GM18907 (cell line): Measurements from ENCODE around the gene ING3.

Experiments
- ATAC-seq: cut with Tn5 transposase; IDR thresholded peaks from one replicate; pipeline ENCODE4 v1.9.1; 2021; ENCODE audit warnings: mild to moderate bottlenecking, moderate library complexity; ENCODE audit not compliant: unreplicated experiment

ING3 gene

DNA sequence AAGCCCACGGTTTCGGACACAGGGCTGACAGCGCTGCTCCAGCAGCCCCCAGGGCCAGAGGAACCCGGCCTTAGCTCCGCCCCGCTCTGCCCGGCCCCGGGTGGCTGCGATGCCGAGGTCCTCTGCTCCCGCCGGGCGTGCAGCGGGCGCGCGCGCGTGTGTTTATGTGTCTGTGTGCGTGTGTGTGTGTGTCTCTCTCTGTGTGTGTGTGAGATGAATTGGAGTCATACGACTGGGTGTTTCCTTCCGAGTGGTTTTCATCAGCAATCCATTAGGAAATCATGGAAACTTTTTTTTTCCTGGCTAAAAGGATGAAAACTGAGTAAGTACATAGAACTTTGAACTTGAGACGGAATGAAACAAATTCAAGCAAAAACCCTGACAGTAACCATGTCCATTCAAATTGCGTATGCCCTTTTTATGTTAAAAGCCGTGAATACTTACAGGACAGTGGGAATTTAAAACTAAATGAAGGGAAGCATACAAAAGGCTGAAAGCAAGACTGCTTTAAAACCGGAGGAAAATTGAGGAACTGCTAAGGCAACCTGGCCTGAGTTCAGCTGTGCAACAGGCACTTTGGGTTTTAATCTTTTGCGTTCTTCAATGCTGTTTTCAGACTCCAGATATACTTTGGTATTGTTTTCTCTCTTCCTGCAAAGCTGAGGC lies 38.1 kb downstream of the ING3 start, which contains the start of gene CPED1:
Gene CPED1 (plus strand): TSS at position 121 of the 666 bp plus-strand sequence. CDS start 911 bp downstream, outside the sequence.
- ATAC-seq: peak; percentile 63

DNA sequence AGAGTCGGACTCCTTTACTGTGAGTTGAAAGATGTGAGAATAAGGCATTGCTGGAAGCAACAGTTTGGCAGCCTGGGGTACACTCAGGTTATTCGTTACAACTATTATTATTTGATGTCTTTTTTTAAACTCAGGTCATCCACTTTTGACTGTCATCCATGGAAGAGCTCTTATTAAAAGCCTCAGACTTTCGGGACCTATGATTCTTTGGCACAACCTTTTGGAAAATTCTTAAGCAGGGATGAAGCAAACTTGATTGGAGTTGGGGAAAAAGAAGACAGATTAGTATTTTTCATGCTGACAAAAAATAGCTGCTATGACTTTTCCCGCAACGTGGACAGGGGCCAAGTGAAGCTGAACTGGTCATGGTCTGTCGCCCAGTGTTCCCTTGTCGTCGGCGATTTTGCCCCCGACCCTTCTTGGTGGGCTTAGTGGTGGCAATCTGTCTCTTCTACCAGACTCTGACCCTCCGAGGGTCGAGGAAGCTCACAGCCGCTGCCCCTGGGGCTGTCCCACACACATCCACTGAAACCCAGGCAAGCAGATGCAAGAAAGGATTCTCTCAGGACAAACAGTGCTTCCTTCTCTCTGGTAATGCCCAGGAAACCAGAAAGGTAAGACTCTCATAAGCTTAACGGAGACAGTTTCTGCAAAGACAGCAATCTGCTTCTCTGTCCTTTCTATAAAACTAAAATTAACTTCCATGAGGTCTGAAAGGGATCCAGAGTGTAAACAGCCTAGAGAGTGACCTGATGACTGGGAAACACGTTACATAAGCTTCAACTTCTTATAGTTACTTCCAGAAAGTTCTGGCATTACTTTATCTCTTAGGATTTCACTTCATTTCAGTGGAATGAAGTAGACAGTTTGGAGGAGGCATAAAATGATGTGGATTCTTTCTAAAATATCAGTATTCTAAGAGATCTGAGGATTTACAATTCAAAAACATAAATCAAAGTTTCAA lies 39.0 kb downstream of the ING3 start:
- ATAC-seq: no peak

DNA sequence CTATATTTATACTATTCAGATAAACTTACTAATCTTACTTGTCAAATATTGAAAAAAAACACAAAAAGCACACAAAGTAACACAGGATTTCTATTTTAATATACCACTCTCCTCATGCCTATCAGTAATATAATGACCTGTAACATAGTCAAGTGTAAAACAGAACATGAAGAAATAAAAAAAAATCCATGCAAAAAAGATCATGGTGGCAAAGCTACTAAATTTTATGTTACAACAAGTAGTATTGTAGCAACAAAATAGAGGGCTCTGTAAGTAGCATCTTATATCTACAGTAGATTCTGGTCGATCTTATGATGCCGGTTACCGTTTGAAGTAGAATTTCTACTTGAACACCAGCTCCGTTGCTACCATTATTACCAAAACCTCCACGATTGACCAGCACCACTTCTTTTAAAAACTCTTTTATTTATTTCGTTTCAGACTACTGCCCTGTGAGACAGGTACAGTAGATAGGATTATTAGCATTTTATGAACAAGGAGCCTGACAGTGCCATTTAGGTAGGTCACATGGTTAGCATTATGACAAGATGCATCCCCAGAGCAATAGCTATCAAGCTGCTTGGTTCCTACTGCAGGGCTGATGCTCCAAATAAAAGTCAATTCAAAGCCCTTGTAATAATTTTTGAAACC lies 40.0 kb downstream of the ING3 start:
- no peak for ATAC-seq

DNA sequence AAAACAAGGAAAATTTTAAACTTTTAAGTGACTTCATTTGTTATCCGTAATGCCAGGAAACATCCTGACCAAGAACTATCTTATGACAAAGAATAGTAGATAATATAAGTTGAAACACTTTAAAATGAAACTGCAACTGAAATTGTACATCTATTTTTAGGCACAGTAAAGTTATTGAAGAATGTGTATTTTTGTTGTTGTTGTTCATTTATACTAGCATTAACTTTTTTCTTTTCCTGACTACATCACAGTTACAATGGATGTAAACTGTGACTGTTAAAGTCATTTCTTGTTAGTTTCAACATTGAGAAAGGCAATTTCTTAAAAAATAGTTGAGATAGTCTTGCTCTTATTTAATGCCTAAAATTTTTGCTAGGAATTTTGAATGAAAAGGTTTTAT lies 40.6 kb downstream of the ING3 start:
- no peak for ATAC-seq

DNA sequence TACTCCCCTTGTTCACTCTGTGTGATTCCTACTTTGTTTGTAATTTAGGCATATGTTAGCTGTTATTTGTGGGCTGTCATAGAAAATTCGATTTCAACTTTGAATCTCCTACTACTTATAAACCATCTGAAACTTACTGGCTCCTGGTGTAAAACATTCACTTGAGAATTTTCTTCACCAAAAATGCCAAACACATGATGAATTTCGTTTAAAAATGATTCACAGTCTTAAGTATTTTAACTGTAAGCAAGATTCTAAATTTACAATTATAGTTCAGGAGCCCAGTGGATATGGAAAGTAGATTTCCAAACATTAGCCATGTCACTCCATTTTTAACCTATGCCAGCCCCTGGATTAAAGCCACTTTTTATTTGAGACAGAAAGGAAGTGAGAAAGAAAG lies 41.0 kb downstream of the ING3 start:
- ATAC-seq: no peak

DNA sequence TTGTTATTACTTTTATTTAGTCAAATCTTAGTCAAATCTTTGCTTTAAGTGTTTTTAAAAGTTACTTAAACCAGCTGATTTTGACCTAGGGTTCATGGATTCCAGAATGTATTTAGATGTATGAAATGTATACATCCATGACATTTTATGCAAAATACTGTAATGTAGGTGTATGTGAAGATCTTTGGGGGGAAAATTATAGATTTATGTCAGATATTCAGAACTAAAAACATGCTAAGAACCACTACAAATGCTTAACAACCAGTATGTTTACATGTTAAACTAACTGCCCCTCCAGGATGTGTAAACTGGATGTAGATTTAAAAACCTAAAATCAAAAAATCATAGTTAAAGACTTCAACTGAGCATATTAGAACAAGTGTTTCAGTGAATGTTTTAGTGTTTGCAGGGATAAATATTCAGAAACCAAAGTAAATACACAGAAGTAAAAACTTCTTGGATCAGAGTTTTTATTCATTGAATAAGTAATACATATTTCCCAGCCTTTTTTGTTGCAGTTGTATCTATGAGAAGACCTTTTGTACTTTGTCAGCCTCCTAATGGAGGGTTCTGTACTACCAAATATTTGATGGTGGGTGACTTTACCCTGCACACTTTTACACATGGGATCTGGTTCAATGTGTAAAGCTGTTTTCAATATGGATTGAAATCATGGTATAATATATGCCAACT lies 41.8 kb downstream of the ING3 start:
- ATAC-seq: no peak

DNA sequence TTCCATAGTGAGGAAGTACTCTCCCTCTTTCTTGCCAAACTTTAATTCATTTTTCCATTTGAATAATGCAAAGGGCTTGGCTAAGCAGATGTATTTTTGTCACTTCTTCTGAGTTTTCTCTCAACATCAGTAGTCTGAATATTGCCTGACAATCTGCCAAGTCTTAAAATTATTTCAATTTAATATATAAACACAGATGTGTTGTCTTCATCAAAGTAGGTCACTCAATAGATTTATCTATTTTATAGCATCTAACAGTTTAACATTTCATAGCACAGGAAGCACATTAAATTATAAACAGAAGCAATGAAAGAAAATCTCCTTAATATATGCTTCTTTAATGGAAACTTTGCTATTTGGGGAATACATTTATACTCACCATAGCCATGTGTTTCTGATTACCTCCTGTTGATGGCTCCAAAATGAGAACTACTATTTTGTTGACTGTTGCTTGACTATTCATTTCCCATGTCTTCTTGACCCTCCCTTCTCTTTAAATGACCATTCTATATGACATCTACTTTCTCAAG lies 42.5 kb downstream of the ING3 start:
- ATAC-seq: no peak

DNA sequence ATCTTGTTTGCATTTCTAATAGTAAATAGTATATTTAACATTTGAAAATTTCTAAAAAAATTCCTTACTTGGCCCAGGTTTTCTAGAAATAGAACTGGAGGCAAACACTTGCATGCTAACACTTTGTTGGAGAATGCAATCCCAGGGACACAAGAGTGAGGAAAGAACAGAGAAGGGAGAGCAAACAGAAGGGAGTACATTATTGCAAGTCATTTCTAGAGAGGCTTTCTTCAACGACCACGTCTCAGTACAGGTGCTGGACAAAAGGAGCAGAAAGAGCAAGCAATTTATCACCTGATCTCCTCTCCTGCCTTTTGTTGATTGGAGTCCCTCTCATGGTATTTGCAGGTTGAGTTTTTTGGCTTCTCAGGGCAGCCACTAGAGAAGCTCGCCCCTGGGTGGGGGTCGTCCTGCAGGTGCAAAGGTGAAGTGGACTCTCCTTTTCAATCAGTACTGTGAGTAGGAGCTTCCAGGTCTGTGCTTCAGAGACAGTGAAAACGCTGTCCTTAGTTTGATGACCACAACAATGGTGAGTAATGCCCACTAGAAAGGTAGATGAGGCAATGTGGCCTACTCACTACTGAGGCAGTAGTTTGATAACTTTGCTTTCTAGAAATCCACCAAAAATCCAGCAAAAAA lies 43.1 kb downstream of the ING3 start:
- no peak for ATAC-seq

DNA sequence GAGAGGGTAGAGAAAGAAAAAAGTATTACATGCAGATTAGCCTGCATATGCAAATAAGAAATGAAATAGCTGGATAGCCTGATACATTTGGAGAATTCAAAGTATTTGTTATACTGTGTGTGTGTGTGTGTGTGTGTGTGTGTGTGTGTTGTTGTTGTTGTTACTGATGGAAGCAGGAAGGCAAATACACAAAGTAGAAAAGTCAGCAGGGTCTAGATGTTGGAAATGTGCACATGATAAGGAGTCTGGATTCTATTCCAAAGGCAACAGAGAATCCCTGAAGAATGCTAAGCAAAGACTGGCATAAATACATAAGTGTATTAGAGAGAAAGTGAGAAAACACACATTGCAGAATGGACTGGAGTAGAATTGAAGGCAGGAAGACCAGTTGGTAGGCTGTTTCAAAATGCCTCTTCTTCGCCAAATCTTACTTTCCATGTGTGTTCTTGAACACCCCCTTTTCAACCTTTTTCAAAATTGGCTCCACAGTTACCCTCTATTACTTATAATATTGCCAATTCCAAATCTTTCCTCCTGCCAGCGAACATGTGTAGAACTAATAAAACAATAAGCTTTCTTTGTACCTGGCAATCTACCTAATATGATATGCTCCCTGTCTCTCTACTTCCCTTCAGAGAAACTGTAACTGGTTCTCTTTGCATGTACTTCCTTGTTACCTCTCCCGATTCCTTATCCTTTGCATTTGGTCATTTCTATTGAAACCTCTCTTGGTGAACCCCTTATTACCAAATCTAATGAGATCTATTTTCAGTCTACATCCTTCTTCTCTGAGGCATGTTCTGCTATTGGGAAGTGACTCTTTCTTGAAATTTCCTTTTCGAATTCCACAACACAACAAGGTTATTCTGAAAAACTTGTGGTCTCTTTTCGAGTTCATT lies 44.2 kb downstream of the ING3 start:
- ATAC-seq: no peak

DNA sequence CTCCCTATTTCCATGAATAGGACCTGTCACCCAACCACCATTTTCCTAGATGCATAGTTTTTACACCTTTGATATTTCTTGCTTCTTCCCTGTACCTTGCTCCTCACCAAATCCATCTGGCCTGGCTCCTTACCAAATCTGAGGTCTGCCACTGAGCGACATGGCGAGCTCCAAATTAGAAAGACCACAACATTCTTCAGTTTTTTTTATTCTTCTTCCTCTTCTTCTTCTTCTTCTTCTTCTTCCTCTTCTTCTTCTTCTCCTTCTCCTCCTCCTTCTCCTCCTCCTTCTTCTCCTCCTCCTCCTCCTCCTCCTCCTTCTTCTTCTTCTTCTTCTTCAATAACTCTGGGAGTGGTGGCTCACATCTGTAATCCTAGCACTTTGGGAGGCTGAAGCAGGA lies 45.1 kb downstream of the ING3 start:
- ATAC-seq: no peak

DNA sequence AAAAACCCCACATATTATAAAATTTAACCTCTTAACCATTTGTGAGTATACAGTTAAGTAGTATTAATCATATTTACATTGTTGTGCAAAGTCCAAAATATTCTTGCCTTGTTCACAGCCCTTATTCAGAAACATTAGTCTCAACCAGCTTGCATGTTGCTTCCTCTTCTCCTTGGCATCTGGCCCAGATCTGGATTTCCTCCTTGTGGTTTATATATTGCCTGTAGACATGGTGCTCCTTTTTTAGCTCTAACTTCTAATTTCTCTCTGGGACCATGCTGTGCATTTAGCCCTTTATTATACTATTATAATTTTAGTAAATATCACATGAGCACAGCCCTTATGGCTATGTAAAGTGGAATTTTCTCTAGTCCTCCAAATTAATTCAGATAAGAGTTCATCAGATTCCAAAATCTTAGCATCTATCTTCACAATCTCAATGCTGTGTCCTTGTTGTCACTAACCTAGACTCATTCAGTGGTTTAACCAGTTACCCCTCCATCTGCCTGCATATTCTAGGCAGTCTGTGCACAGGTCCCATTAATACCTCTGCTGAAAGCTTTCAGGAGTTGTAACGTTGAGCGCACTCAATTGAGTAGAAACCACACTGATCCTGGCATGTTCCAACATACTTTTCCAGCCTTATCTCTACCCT lies 45.9 kb downstream of the ING3 start:
- ATAC-seq: peak; percentile 56

DNA sequence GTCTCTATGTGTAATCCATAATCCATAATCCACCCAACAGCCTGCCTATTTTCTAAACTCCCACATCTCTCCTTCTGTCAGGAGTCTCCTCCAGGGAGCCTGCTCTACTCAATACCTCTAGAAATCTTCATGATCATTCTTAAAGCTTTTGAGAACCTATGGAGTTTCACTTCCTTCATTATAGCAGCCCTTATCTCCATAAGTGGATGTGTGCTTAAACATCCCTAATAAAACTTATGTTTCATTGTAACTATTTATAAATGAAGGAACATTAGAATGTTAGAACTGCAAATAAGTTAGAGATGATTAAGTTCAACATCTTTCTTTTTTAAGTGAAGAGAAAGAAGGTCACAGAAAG lies 46.4 kb downstream of the ING3 start:
- peak; percentile 46 for ATAC-seq

DNA sequence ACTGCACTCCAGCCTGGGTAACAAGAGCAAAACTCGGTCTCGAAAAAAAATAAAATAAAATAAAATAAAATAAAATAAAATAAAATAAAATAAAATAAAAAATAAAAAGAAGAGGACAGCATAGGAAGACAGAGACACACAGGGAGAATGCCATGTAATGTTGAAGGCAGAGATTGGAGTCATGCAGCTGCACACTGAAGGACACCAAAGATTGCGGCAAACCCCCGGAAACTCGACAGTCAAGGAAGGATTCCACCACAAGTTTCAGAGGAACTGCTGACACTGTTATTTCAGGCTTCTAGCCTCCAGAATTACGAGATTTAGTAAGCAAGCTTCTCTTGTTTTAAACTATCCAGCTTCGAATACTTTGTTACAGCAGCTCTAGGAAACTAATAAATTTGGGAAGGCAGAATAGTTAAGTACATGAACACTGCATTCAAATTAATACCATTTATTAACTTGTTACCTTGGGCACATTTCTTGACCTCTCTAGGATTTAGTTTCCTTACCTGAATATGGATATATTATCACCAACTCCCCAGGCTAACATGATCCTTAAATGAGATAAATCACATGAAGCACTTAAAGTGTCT lies 47.4 kb downstream of the ING3 start:
- ATAC-seq: peak; percentile 49

DNA sequence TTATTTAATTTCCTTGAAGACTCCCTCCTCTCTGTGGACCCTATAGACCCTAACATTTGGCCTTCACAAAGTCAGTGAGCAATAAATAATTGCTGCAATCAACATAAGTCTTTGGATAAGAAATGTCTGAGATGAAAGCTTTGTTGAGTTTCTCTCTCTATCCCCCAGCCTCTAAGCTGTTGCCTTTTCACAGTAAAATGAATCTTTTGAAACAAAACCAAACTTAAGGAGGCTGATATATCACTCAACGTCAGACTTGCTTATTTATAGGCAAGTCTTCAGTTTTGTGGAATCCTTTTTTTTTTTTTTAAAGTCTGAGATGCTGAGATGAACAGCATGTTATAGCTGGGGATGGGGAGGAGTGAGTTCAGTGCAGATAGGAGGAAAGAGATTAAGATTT lies 47.9 kb downstream of the ING3 start:
- no peak for ATAC-seq

DNA sequence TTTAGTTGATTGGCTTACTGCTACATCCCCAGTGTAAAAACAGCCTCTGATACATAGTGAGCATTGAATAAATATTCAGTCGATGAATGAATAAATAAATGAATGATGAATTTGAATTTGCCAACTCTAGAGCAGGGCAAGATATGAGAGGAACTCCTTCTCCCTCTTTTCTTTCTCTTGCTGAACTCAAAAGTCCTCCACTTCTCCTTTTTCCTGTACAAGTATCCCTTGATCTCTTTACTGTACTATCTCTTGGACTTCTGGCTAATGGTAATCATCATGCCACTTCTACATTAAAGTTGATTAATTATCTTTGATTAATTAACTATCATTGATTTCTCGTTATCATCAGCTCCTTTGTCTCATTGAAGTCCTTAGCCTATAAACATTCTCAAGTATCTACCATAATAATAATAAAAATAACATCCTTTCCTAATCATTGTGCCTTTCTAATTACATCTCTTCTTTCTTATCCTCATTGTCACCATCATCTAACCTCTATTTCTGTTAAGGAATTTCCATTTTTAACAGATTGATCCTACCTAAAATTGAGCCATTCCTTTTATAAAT lies 48.5 kb downstream of the ING3 start:
- ATAC-seq: no peak

DNA sequence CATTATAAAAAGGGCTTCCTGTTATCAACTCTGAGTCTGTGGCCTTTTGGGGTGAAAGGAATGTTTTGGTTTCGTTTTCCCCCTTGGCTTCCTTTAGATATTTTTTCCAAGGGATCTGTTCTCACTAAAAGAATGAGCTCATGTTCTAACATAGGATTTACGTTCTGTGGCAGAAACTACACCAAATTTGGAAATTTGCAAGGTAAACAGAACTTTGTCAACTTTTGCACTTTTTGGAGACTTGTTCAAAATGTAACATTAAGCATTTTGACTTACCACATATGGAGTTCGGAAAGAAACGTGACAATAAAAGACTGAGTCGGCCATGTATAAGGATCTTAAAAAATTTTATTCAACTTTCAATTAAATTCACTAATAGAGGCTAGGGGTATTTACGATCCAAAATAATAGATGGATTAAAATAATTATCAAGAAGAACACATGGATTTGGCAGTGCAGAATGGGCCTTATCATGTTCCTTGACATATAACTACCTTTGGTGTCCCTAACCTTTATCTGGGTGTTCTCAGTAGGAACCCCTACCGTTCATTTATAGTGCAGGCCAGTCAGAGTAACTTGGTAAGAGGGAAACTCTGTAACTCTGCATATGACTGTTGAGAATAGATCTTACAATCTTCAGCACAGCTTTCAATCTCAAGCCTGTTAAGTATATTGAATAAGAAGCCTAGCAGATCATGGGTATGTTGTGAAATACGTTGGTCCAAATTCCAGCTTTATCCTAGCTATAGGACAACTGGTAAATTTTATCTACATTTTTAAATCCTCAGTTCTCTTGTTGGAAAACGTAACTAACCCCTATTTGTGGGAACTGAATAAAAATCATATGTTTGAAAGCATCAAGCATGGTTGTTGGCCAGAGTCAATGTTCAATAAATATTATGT lies 49.8 kb downstream of the ING3 start:
- no peak for ATAC-seq
